Tibial nerve (tissue), 3 donors: ENCODE measurements around the gene SLC13A4.

Experiments
- POLR2A ChIP-seq, 2 donors: fragments of 450-650 bp; IDR thresholded peaks; one replicate each; pipeline ENCODE4 v1.6.1; 2017; ENCODE audit warnings: antibody characterized with exemption in 2 of 2, mild to moderate bottlenecking in 2 of 2, moderate library complexity in 2 of 2
- TF ChIP-seq, protein P1 (sequence below), 5 experiments: fragments of 200-600 bp in 3 of 5; fragments of 450-650 bp in 2 of 5; sonication (generic) in 3 of 5; IDR thresholded peaks; one replicate each; pipeline ENCODE4 v1.5.1; 2016 to 2019; ENCODE audit warnings: antibody characterized with exemption in 5 of 5, mild to moderate bottlenecking in 3 of 5, moderate library complexity in 2 of 5

DNA sequence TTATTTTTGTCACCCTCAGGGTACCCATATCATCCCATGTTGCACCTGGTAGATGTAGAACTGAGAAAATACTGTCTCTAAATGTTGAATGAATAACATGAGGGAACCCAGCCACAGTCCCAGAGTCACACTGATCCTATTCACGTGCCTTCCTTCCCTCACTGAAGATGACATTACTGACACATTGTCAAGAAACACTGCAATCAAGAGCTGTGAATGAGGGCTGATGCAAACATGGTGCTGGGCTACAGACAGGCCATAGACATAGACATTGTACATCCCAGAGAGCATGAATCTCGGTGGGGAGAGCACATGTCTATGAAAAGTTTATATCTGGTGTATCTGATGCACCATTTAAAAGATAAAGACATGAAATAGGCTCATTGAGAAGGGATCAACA, 9.8 kb downstream of the SLC13A4 start:
- no peak for TF ChIP-seq POLR2A (IDR thresholded peaks at IDR 0.05)
- TF ChIP-seq, protein P1, sequence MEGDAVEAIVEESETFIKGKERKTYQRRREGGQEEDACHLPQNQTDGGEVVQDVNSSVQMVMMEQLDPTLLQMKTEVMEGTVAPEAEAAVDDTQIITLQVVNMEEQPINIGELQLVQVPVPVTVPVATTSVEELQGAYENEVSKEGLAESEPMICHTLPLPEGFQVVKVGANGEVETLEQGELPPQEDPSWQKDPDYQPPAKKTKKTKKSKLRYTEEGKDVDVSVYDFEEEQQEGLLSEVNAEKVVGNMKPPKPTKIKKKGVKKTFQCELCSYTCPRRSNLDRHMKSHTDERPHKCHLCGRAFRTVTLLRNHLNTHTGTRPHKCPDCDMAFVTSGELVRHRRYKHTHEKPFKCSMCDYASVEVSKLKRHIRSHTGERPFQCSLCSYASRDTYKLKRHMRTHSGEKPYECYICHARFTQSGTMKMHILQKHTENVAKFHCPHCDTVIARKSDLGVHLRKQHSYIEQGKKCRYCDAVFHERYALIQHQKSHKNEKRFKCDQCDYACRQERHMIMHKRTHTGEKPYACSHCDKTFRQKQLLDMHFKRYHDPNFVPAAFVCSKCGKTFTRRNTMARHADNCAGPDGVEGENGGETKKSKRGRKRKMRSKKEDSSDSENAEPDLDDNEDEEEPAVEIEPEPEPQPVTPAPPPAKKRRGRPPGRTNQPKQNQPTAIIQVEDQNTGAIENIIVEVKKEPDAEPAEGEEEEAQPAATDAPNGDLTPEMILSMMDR (IDR thresholded peaks at IDR 0.05): no peak
